Measurements from ENCODE around the gene GJD3. TPM values are rescaled to one million over a fixed set of nuclear protein-coding genes. Genes with fewer than 3 reads are reported as not detected.

The GJD3 gene
- total RNA-seq, 2 donors from 2014 or later, result 0.40 to 0.85 TPM

DNA sequence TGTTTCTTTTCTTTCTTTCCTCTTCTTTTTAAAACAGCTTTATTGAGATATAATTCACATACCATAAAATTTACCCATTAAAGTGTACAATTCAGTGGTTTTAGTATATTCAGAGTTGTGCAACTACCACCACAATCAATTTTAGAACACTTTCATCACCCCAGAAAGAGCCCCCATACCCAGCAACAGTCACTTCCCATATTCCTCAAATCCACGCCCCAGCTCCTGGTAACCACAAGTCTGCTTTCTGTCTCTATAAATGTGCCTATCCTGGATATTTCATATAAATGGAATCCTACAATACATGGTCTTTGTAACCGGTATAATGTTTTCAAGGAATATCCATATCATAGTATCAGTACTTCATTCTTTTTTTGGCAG is 36.2 kb downstream of the GJD3 start:
- Histone ChIP-seq H3K4me3 (no peak overlapping the region), H3K36me3 (no peaks in the 10 kb centered on the region), H3K9me3 (no peaks in the 10 kb centered on the region), H3K27ac (no peak overlapping the region), H3K4me1 (peaks cover 43% of the 10 kb centered on the region), H3K27me3 (no peaks in the 10 kb centered on the region), H3K9ac (ENCODE audit: low read depth in 2 of 2, low read length in 2 of 2) (peak overlapping the region in 1 of 2 donors; percentile 30)
- intact Hi-C loops (cut with DNase I), result no loop called here
- DNase-seq, result no peak
- TF ChIP-seq, protein P1, sequence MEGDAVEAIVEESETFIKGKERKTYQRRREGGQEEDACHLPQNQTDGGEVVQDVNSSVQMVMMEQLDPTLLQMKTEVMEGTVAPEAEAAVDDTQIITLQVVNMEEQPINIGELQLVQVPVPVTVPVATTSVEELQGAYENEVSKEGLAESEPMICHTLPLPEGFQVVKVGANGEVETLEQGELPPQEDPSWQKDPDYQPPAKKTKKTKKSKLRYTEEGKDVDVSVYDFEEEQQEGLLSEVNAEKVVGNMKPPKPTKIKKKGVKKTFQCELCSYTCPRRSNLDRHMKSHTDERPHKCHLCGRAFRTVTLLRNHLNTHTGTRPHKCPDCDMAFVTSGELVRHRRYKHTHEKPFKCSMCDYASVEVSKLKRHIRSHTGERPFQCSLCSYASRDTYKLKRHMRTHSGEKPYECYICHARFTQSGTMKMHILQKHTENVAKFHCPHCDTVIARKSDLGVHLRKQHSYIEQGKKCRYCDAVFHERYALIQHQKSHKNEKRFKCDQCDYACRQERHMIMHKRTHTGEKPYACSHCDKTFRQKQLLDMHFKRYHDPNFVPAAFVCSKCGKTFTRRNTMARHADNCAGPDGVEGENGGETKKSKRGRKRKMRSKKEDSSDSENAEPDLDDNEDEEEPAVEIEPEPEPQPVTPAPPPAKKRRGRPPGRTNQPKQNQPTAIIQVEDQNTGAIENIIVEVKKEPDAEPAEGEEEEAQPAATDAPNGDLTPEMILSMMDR (IDR thresholded peaks at IDR 0.05), result no peak

DNA sequence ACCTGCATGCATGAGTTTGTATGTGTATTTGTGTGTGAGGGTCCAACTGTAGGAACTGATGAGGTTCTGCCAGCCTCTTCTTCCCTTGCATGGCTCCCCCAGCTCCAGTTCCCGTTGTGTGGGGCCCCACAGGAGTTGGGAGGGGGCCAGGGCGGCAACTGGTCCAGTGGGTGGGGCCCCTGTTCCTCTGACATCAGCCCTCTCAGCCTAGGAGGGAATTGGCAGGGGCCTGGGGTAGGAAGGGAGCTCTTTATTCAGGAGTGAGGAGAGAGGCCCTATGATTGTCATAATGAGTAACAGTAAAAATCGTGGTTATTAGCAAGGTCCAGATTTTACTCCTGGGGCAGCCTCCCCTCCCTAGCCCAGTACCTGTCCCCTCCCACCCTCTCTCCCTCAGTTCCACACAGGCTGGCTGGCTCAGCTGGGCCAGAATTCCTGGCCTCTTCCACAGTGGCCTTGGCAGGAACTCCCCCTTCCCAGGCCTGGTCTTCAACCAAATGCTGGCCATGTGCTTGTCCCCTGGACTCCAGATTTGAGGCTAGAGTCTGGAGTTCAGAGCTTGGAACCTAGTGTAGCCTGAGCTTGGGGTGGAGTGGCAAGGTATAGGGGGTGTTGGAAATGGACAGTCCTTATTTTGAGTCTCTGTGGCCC is 36.7 kb downstream of the GJD3 start:
- H3K4me1 ChIP-seq, result peaks cover 43% of the 10 kb centered on the region
- H3K9ac ChIP-seq (ENCODE audit: low read depth in 2 of 2, low read length in 2 of 2), result peak overlapping the region; percentile 30 to 70
- TF ChIP-seq, protein P1 (IDR thresholded peaks at IDR 0.05), result no peak
- H3K36me3 ChIP-seq, result no peaks in the 10 kb centered on the region
- DNase-seq, result peak; percentile 42
- no peak overlapping the region for H3K4me3 ChIP-seq
- peak overlapping the region; percentile 63 for H3K27ac ChIP-seq
- no peaks in the 10 kb centered on the region for H3K9me3 ChIP-seq
- no peaks in the 10 kb centered on the region for H3K27me3 ChIP-seq
- intact Hi-C loops (cut with DNase I), result no loop called here

DNA sequence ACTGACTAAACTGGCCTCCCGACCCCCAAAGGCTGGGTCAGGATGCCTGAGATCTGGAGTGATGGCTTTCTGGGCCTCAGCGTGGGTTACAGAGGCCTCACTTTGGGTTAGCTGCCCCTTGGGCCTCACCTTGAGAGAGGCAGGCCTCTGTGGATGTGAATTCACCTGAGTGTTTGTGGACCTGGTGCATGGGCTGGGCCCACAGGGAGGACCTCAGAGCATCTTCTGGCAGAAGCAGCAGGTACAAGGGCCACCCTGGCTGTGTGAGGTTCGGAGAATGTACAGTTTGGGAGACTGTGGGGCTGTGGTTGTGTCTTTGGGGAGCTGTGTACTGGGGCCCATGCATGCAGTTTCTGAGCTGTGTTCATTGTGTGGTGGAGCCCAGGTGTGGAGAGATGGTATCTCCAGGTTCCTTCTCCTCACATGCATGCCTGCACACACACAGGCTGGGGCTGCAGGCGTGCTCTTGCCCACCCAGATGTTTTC is 37.2 kb downstream of the GJD3 start:
- peak overlapping the region; percentile 63 for H3K27ac ChIP-seq
- H3K4me3 ChIP-seq, result no peak overlapping the region
- H3K27me3 ChIP-seq, result no peaks in the 10 kb centered on the region
- TF ChIP-seq, protein P1 (IDR thresholded peaks at IDR 0.05), result no peak
- H3K9ac ChIP-seq (ENCODE audit: low read depth in 2 of 2, low read length in 2 of 2), result peak overlapping the region; percentile 55 to 70
- H3K9me3 ChIP-seq, result no peaks in the 10 kb centered on the region
- no peak for DNase-seq
- intact Hi-C loops (cut with DNase I), result no loop called here
- H3K36me3 ChIP-seq, result no peaks in the 10 kb centered on the region
- H3K4me1 ChIP-seq, result peaks cover 38% of the 10 kb centered on the region

DNA sequence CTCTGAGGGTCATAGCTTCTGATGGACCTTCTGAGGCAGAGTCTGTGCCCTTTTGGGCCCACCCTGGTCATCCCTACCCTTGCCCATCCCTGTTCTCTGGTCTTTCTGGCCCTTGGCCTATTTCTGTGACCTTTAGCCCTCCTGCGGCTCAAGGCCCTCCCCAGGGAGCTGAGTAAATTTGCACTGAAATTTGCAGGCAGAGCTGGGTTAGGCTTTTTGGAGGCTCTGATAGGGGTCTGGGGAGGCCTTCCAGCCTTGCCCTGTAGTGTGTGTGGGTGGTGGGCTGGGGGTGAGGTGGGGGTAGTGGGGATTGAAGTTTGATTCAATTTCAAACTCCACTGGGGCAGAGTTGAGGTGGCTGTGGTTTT is 37.7 kb downstream of the GJD3 start:
- Histone ChIP-seq H3K27ac (peak overlapping the region; percentile 63), H3K36me3 (no peaks in the 10 kb centered on the region), H3K4me1 (peaks cover 37% of the 10 kb centered on the region), H3K9me3 (no peaks in the 10 kb centered on the region), H3K27me3 (no peaks in the 10 kb centered on the region), H3K9ac (ENCODE audit: low read depth in 2 of 2, low read length in 2 of 2) (peak overlapping the region; percentile 62 to 70), H3K4me3 (no peak overlapping the region)
- peak; percentile 70 for DNase-seq
- intact Hi-C loops (cut with DNase I), result no loop called here
- TF ChIP-seq, protein P1 (IDR thresholded peaks at IDR 0.05), result no peak

DNA sequence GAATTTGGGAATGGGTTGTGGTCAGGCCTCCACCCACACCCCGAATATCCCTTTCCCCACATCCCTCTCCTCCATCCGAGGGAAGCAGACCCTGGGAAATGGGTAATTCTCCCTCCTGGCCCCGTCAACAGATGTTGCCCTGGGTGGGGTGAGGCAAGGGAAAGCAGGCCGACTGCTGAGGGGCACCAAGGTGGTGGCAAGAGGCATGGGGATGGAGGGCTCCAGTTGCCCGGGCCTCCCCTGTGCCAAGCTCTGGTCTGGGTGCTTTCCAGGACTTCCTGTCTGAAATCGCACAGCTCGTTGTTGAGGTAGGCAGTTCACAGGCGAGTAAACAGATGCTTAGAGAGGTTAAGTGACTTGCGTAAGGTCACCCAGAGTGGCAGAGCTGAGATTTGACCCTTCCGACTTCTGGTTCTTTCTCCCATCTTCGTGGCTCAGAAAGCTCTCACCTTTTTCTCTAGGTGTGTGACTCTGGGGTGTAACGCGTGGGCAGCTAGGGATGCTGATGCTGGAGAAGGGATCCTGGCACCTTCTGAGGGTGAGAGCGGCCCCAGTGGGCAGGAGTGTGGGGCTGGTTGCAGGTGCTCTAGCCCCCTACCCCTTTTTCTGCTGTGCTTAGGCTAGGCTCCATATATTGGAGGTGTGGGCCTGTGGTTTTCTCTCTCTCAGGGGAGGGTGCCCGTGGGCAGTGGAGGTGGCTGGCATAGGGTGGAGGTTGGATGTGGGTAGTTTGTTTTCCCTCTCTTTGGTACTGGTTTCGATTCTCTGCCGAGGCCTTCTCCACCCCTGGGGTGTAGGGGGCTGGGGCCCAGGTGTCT is 38.3 kb downstream of the GJD3 start:
- H3K27me3 ChIP-seq, result no peaks in the 10 kb centered on the region
- intact Hi-C loops (cut with DNase I), result no loop called here
- H3K4me1 ChIP-seq, result peaks cover 36% of the 10 kb centered on the region
- no peak for DNase-seq
- H3K36me3 ChIP-seq, result no peaks in the 10 kb centered on the region
- TF ChIP-seq, protein P1 (IDR thresholded peaks at IDR 0.05), result no peak
- no peaks in the 10 kb centered on the region for H3K9me3 ChIP-seq
- H3K4me3 ChIP-seq, result no peak overlapping the region
- peak overlapping the region; percentile 63 for H3K27ac ChIP-seq
- peak overlapping the region; percentile 62 to 70 for H3K9ac ChIP-seq (ENCODE audit: low read depth in 2 of 2, low read length in 2 of 2)
